Mucosa of stomach (tissue), 1 donor: ENCODE measurements around the gene ROBO1.

Experiments
- H3K27me3 ChIP-seq: one replicate; pipeline ENCODE4 v1.7.0; 2013; ENCODE audit warnings: mild to moderate bottlenecking, low read length; ENCODE audit not compliant: control insufficient read depth, insufficient read depth
- H3K36me3 ChIP-seq: one replicate; pipeline ENCODE4 v1.7.0; 2013; ENCODE audit warnings: low read length; ENCODE audit not compliant: control insufficient read depth, insufficient read depth
- H3K4me1 ChIP-seq: one replicate; pipeline ENCODE4 v1.7.0; 2013; ENCODE audit warnings: mild to moderate bottlenecking, low read length; ENCODE audit not compliant: control insufficient read depth, insufficient read depth
- H3K4me3 ChIP-seq: one replicate; pipeline ENCODE4 v1.7.0; 2013; ENCODE audit warnings: low read length
- H3K9ac ChIP-seq: one replicate; pipeline ENCODE4 v1.7.0; 2013; ENCODE audit warnings: mild to moderate bottlenecking, low read length, moderate library complexity
- H3K9me3 ChIP-seq: one replicate; pipeline ENCODE4 v1.7.0; 2013; ENCODE audit warnings: mild to moderate bottlenecking, low read length, moderate library complexity; ENCODE audit not compliant: control insufficient read depth
- donor health status: Pancreatic carcinoma.

ROBO1 gene

GRCh38 chr3:79491029-79491641 is 276.7 kb downstream of the ROBO1 start:
- Histone ChIP-seq H3K9ac (no peak overlapping the region), H3K9me3 (no peaks in the 10 kb centered on the region), H3K36me3 (no peaks in the 10 kb centered on the region), H3K27me3 (no peaks in the 10 kb centered on the region), H3K4me3 (no peak overlapping the region), H3K4me1 (no peaks in the 10 kb centered on the region)

GRCh38 chr3:79490165-79491028 is 277.4 kb downstream of the ROBO1 start:
- Histone ChIP-seq H3K27me3 (no peaks in the 10 kb centered on the region), H3K9ac (no peak overlapping the region), H3K36me3 (no peaks in the 10 kb centered on the region), H3K4me1 (no peaks in the 10 kb centered on the region), H3K9me3 (no peaks in the 10 kb centered on the region), H3K4me3 (no peak overlapping the region)

DNA sequence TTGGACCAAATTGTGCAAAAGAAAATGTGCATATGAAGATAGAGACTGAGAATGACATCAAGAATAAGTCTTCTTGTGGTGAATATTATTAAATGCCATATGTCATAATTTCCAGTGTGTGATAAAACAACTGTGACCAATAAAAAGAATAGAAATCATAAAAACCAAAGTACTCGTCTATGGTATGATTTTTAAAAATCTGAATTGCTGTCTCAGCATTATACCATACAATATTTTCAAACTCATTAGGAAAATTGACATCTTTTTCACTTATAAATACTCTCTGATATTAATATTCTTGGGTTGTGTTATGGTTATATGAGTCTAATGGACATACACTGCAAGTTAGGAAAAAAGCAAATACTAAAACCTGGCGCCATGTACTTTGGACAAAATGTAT is 279.4 kb downstream of the ROBO1 start:
- no peak overlapping the region for H3K4me3 ChIP-seq
- no peak overlapping the region for H3K9ac ChIP-seq
- H3K36me3 ChIP-seq: no peaks in the 10 kb centered on the region
- H3K27me3 ChIP-seq: no peaks in the 10 kb centered on the region
- H3K4me1 ChIP-seq: no peaks in the 10 kb centered on the region
- H3K9me3 ChIP-seq: no peaks in the 10 kb centered on the region

DNA sequence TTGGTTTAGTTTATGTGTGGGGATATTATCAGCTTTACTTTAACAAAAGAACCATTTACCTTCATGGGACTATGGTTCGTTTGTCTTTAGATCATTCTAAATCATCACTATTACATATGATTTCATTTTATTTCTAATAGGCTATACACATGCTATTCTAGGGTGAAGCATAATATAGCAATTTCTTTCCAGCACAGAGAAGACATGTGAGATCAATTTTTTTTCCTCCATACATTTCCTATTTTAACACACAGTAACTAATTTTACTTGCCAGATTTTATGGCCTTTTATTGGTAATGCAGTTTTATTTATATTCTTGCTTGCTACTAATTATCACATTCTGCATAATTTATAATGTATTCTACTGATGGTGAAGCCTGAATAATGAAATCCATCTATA is 287.1 kb downstream of the ROBO1 start:
- no peak overlapping the region for H3K4me3 ChIP-seq
- no peaks in the 10 kb centered on the region for H3K4me1 ChIP-seq
- H3K9me3 ChIP-seq: no peaks in the 10 kb centered on the region
- H3K36me3 ChIP-seq: no peaks in the 10 kb centered on the region
- no peak overlapping the region for H3K9ac ChIP-seq
- no peaks in the 10 kb centered on the region for H3K27me3 ChIP-seq

DNA sequence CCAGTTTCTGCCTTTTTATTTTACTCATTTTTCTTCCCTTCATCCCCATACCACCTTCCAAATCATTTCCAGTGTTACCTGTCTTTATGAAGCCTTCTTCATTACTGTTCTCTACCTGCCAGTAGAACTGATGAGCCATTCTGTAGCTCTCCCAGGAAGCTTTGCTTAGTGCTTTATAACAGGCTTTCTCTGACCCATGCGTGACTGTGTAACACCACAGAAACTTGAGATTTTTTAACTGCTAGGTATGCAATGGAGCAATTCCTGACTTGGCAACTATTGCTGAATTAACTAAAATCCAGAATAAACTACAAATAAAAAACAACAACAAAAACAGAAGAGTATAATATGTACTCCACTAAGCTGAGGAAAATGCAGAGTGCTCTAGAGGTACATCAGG is 289.2 kb downstream of the ROBO1 start:
- Histone ChIP-seq H3K36me3 (no peaks in the 10 kb centered on the region), H3K9ac (no peak overlapping the region), H3K9me3 (no peaks in the 10 kb centered on the region), H3K27me3 (no peaks in the 10 kb centered on the region), H3K4me3 (no peak overlapping the region), H3K4me1 (no peaks in the 10 kb centered on the region)

DNA sequence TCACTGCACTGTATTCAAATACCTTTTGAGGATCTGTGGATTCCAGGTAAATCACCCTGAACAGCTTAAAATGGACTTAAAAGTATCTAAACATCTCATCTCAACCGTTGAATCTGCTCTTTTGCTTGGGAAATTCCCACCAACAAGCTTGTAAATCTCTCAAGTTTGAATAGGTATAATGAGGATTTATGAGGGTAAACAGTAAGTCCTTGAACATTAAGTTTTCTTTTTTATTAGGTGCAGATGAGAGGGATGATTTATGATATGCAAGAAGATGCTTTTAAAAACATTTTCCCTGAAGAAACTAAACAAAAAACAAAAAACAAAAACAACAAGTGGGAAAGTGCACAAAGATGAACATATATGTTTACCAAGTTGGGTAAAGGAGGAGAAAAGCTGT is 290.6 kb downstream of the ROBO1 start:
- H3K4me3 ChIP-seq: no peak overlapping the region
- H3K36me3 ChIP-seq: no peaks in the 10 kb centered on the region
- no peaks in the 10 kb centered on the region for H3K4me1 ChIP-seq
- H3K9ac ChIP-seq: no peak overlapping the region
- H3K27me3 ChIP-seq: no peaks in the 10 kb centered on the region
- no peaks in the 10 kb centered on the region for H3K9me3 ChIP-seq

DNA sequence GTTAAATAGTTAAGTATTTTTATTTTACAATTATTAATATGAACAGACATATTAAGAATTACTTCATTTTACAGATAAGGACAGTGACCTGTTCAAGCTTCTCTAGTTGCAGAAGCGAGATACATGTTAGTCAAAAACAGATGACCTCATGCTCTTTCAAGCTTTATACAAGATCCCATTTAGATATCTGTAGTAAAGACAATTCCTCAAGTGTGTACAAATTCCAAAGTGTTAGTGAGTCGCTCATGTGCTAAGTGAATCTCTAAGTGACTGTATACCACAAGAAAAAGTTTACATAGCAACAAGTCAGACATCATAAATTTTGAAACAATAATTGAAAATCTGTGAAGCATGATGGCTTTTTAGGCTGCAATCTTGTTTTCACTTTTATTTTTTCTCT is 293.8 kb downstream of the ROBO1 start:
- no peak overlapping the region for H3K4me3 ChIP-seq
- no peaks in the 10 kb centered on the region for H3K4me1 ChIP-seq
- no peak overlapping the region for H3K9ac ChIP-seq
- no peaks in the 10 kb centered on the region for H3K36me3 ChIP-seq
- no peaks in the 10 kb centered on the region for H3K27me3 ChIP-seq
- H3K9me3 ChIP-seq: no peaks in the 10 kb centered on the region

DNA sequence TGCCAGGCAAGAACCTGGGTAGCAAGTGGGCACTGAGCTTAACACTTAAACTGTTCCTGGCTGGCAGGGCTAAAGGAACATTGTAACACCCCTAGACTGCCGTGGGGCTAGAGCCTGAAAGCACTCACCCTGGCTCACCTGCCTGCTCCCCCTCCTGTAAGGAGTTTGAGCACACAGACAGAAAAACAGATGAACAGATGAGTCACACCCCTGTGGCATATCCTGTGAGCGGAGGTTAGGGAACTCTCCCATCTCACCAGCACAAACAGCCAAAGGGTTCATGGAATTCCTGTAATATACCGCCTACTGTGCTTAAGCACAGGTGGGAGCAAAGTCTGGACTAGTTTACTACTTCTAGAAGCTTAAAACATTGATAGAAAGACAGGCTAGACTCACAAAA is 300.1 kb downstream of the ROBO1 start:
- Histone ChIP-seq H3K27me3 (no peaks in the 10 kb centered on the region), H3K36me3 (no peaks in the 10 kb centered on the region), H3K9ac (no peak overlapping the region), H3K9me3 (no peaks in the 10 kb centered on the region), H3K4me1 (no peaks in the 10 kb centered on the region), H3K4me3 (no peak overlapping the region)

DNA sequence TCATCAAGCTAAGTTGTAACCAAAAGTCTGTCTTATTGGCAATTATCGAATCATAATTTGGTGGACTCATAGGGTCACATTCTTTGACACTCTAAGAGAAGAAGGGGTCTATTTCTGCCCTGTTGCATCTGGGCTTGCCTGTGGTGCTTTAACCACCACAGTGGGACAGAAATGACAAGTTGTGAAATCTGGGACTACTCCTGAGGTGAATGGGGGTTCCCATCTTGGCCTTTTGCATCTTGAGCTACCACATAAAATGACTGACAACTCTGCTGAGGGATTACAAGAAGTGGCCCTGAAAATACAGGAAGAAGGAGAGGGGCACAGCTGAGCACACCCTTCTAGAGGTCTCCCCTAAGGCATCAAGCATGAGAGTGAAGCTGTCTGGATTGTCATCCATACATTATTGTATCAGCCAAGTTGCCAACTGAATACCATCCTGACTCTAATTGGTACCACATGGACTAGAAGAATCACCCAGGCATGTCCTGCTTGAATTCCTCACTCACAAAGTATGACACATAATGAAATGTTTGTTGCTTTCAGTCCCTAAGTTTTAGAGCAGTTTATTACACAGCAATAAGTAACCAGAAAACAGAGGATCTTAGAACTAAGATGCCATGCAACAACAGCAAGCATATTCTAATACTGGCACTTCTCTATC is 306.5 kb downstream of the ROBO1 start:
- no peaks in the 10 kb centered on the region for H3K9me3 ChIP-seq
- H3K4me3 ChIP-seq: no peak overlapping the region
- H3K27me3 ChIP-seq: no peaks in the 10 kb centered on the region
- H3K36me3 ChIP-seq: no peaks in the 10 kb centered on the region
- H3K4me1 ChIP-seq: no peaks in the 10 kb centered on the region
- no peak overlapping the region for H3K9ac ChIP-seq

DNA sequence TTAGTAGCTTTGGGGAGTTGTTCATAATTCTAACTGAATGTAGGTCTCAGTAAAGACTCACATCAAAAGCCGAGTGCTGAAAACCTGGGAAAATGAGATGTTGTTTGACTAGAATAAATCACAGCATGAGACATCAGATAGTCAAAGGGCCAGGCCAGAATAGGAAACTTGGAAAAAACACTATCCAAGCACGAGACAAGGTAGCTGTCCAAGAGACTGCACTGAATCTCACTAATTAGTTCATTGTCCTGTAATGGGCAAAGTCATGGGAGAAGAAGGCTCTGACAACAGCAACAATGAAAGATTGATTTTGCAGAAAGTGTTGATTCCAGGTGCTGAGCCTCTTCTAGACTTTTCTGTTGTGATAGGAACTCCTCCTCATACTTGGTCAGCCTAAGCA is 314.2 kb downstream of the ROBO1 start:
- Histone ChIP-seq H3K36me3 (no peaks in the 10 kb centered on the region), H3K4me1 (no peaks in the 10 kb centered on the region), H3K4me3 (no peak overlapping the region), H3K27me3 (no peaks in the 10 kb centered on the region), H3K9ac (no peak overlapping the region), H3K9me3 (no peaks in the 10 kb centered on the region)

- no peaks in the 10 kb centered on the region for H3K27me3 ChIP-seq
- no peaks in the 10 kb centered on the region for H3K36me3 ChIP-seq
- no peak overlapping the region for H3K9ac ChIP-seq
- no peaks in the 10 kb centered on the region for H3K9me3 ChIP-seq
- no peak overlapping the region for H3K4me3 ChIP-seq
- H3K4me1 ChIP-seq: no peaks in the 10 kb centered on the region
Measured at GRCh38 chr3:79436387-79436786, 331.4 kb downstream of the ROBO1 start.

- no peak overlapping the region for H3K9ac ChIP-seq
- no peaks in the 10 kb centered on the region for H3K27me3 ChIP-seq
- H3K36me3 ChIP-seq: no peaks in the 10 kb centered on the region
- H3K9me3 ChIP-seq: no peaks in the 10 kb centered on the region
- no peak overlapping the region for H3K4me3 ChIP-seq
- no peaks in the 10 kb centered on the region for H3K4me1 ChIP-seq
Measured at GRCh38 chr3:79427081-79427480, 340.7 kb downstream of the ROBO1 start.
